Suprapubic skin (tissue), 3 donors: ENCODE data around the gene AGBL1.

Experiments used
- EP300 ChIP-seq: sonication (generic); formaldehyde crosslinking; IDR thresholded peaks from one replicate; pipeline ENCODE4 v1.6.1; 2017; ENCODE audit warnings: antibody characterized with exemption
- POLR2A ChIP-seq, 2 donors: fragments of 450-650 bp; IDR thresholded peaks; one replicate each; pipeline ENCODE4 v1.6.1; 2017; ENCODE audit warnings: antibody characterized with exemption in 2 of 2, mild to moderate bottlenecking in 2 of 2, moderate library complexity in 2 of 2
- TF ChIP-seq, protein P1 (sequence below), 2 donors: fragments of 200-600 bp in 1 of 2; fragments of 450-650 bp in 1 of 2; sonication (generic) in 1 of 2; IDR thresholded peaks; one replicate each; pipeline ENCODE4 v1.5.1; 2016 to 2019; ENCODE audit warnings: antibody characterized with exemption in 2 of 2, mild to moderate bottlenecking in 1 of 2, moderate library complexity in 1 of 2

DNA sequence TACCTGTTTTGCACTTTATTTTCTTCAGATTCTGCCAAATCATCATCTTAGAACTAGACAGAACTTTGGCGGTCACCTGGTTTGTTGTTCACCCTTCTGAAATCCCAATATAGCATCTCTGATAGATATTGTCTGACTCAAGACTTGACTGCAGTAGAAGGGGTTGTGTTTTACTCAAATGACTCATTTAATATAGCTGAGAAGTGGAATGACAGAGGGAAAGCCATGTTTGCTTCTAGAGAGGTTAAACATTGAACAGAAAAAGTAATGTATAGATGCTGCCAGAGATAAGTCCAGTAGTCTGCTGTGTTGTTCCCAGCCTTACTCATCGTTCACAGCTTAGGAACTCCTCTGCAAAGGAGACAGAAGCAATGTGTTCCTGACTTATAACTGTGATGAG is 402.0 kb downstream of the AGBL1 start:
- TF ChIP-seq, protein P1, sequence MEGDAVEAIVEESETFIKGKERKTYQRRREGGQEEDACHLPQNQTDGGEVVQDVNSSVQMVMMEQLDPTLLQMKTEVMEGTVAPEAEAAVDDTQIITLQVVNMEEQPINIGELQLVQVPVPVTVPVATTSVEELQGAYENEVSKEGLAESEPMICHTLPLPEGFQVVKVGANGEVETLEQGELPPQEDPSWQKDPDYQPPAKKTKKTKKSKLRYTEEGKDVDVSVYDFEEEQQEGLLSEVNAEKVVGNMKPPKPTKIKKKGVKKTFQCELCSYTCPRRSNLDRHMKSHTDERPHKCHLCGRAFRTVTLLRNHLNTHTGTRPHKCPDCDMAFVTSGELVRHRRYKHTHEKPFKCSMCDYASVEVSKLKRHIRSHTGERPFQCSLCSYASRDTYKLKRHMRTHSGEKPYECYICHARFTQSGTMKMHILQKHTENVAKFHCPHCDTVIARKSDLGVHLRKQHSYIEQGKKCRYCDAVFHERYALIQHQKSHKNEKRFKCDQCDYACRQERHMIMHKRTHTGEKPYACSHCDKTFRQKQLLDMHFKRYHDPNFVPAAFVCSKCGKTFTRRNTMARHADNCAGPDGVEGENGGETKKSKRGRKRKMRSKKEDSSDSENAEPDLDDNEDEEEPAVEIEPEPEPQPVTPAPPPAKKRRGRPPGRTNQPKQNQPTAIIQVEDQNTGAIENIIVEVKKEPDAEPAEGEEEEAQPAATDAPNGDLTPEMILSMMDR (IDR thresholded peaks at IDR 0.05): no peak
- TF ChIP-seq EP300 (no peak), POLR2A (IDR thresholded peaks at IDR 0.05) (no peak)
